NOMO-1 treated with DMSO at 0.1 percent for 48 hours (cell line): ENCODE data around the gene NTNG1.
"Not testable (repeated sequence)": the region's sequence is repeated elsewhere in the genome, so short reads cannot be mapped to it uniquely, and the experiment has no call there.

Experiments used
- DNase-seq: peaks from one replicate; lab custom pipeline; 2025; ENCODE audit not compliant: unreplicated experiment; lab: John Stamatoyannopoulos, UW

NTNG1 gene

GRCh38 chr1:107142666-107143065 lies 1.8 kb downstream of the NTNG1 start:
- no peak for DNase-seq

GRCh38 chr1:107145637-107146036 lies 4.8 kb downstream of the NTNG1 start:
- no peak for DNase-seq

- DNase-seq = no peak
These were observed 7.0 kb downstream of the NTNG1 start for GRCh38 chr1:107147843-107148242.

- DNase-seq = no peak
These were observed 9.1 kb downstream of the NTNG1 start for GRCh38 chr1:107149946-107150345.

GRCh38 chr1:107151295-107151694 lies 10.5 kb downstream of the NTNG1 start:
- DNase-seq = no peak

- DNase-seq = no peak
These were observed 11.6 kb downstream of the NTNG1 start for GRCh38 chr1:107152395-107152794.

- DNase-seq = peak; percentile 32
These were observed 12.2 kb downstream of the NTNG1 start for GRCh38 chr1:107153014-107153413.

- DNase-seq = no peak
These were observed 17.7 kb downstream of the NTNG1 start for GRCh38 chr1:107158496-107158895.

- no peak for DNase-seq
These were observed 18.2 kb downstream of the NTNG1 start for GRCh38 chr1:107158991-107159390.

- no peak for DNase-seq
These were observed 21.9 kb downstream of the NTNG1 start for GRCh38 chr1:107162745-107163144.

- DNase-seq = not testable (repeated sequence)
These were observed 24.1 kb downstream of the NTNG1 start for GRCh38 chr1:107164901-107165300.

- DNase-seq = no peak
These were observed 28.8 kb downstream of the NTNG1 start for GRCh38 chr1:107169615-107170014.

- DNase-seq = no peak
These were observed 30.5 kb downstream of the NTNG1 start for GRCh38 chr1:107171333-107171732.

- no peak for DNase-seq
These were observed 31.8 kb downstream of the NTNG1 start for GRCh38 chr1:107172450-107173170.

GRCh38 chr1:107175102-107175909 lies 34.5 kb downstream of the NTNG1 start:
- no peak for DNase-seq

- no peak for DNase-seq
These were observed 40.6 kb downstream of the NTNG1 start for GRCh38 chr1:107181253-107181969.

GRCh38 chr1:107183011-107183410 lies 42.2 kb downstream of the NTNG1 start:
- DNase-seq = no peak

- no peak for DNase-seq
These were observed 44.0 kb downstream of the NTNG1 start for GRCh38 chr1:107184888-107185287.

- DNase-seq = no peak
These were observed 46.6 kb downstream of the NTNG1 start for GRCh38 chr1:107187399-107187798.

- no peak for DNase-seq
These were observed 47.3 kb downstream of the NTNG1 start for GRCh38 chr1:107188160-107188559.

GRCh38 chr1:107194380-107194779 lies 53.5 kb downstream of the NTNG1 start:
- DNase-seq = no peak

GRCh38 chr1:107195476-107195875 lies 54.6 kb downstream of the NTNG1 start:
- DNase-seq = no peak
